OCI-M2 (cell line): Measurements from ENCODE around the gene ARHGEF12.

Experiments used
- DNase-seq: peaks from one replicate; lab custom pipeline; 2025; ENCODE audit not compliant: unreplicated experiment; lab: John Stamatoyannopoulos, UW

The ARHGEF12 gene

DNA sequence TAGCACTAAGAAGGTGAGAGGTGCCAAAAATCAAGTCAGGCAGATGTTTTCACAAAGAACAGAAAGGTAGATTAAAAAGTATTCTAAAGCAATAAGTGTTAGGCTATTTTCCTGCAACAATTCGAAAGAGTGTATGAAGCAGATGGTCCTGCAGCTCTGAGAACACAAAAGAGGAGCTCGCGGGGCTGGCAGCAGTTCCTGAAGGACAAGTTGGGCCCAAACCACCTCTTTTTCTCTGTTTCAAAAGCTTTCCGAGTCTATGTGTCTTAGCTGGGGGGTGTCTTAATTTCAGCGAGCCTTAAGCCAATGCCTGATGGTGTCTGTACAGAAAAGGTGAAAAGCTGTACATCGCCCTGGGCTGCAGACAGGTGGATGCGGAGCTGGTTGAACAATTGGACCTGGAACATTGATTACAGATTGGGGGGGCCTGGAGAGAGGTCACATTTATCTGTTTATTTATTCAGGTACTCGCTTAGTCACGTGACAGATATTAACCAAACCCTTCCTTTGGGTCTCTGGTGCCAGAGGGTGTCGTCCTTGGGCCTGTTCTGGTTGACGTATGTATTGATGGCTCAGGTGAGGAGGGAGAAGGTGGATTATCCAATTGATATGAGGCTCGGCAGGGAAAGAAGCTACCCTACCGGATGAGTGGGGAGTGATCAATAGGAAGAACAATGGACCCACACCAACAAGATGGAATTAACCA lies 200.0 kb downstream of the ARHGEF12 start:
- no peak for DNase-seq

DNA sequence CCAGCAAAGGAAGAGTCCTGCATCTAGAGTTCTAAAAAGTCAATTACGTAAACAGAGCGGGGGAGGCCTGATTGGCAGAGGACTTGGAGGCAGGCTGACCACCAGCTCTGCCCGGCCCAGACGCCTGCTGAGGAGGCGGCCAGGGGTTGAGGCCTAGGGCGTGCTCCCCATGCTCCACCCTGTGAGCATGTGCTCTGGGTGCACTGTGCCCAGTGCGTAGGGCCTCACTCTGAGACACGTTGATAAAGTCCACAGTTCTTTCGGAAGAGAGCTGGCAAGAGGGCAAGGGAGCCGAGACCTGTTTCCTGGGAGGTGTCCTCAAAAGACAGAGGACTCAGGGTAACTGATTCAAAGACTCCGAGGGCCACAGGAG lies 200.6 kb downstream of the ARHGEF12 start:
- DNase-seq = no peak

DNA sequence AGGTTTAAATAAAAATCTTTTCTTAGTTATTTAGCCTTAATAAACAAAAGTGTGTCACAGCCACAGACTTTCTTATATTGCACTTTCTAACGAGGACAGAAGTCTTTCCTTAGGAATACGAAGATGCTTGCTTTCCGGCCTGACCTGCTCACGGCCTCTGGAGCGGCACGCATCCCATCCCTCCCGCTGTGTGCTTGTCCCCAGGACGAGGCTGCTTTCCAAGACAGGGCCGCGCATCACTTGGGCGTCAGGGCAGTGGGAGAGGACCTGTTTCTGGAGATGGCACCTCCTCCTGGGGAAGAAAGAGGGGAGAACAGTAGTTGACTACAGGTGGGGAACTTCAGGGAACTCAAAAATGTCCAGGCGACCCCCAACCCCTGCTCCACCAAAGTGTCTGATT lies 201.8 kb downstream of the ARHGEF12 start:
- DNase-seq = no peak

DNA sequence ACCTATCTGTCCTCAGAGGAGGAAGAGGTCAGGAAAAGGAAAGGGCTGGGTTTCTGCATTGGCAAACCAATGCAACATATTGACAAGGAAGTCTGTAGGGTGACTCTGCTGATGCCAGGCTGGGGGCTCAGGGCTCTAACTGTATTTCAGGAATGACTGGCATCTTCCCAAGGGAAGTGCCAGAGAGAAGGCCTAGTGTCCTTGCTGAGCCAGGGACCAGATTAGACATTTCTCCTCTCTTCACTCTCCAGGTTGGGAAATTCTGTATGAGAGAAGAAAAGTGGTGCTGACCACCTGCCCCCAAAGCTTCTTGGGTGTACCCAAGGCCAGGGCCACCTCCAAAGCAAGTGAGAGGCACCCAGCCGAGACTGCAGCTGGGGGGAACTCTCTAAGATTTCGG lies 202.5 kb downstream of the ARHGEF12 start:
- no peak for DNase-seq
